Measurements from ENCODE around the gene PIGB.

Gene PIGB

DNA sequence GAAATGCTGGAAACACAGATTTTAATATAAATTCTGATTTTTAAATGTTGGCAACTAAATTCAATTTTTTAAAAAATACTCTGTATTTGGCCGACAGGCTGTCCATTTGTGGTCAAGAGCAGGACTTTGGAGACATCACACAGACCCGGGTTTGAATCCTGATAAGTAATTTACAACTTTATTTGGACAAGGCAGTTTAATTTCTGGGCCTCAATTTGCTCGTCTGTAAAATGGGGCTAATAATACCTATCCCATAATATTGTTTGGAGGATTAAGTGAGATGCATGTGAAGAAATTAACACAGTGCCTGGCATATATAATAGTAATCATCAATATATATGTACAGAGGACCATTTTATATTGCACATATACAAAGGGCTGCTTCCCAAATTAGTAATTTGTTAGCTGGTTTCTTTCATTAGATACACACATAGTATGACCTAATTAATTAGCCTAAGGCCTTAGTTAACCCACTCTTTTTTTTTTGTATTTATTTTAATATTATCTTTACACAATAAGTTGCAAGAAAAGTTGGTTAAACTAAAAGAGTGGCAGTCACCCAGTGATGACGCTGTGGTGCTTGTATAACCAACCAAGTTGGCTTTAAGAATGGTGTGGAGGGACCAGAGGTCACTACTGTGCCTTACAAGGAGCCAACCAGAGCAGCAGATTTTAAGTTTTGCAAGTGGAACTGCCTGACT lies 665 bp downstream of the PIGB start:
- in situ Hi-C loops (cut with MboI; ENCODE audit: low pct_unique_long_range_greater_than_20kb, low sequenced_read_pairs, unreplicated experiment): no loop called here
- peak; percentile 57 for DNase-seq (ENCODE audit: low spot score)
- TF ChIP-seq, protein P1, sequence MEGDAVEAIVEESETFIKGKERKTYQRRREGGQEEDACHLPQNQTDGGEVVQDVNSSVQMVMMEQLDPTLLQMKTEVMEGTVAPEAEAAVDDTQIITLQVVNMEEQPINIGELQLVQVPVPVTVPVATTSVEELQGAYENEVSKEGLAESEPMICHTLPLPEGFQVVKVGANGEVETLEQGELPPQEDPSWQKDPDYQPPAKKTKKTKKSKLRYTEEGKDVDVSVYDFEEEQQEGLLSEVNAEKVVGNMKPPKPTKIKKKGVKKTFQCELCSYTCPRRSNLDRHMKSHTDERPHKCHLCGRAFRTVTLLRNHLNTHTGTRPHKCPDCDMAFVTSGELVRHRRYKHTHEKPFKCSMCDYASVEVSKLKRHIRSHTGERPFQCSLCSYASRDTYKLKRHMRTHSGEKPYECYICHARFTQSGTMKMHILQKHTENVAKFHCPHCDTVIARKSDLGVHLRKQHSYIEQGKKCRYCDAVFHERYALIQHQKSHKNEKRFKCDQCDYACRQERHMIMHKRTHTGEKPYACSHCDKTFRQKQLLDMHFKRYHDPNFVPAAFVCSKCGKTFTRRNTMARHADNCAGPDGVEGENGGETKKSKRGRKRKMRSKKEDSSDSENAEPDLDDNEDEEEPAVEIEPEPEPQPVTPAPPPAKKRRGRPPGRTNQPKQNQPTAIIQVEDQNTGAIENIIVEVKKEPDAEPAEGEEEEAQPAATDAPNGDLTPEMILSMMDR (IDR thresholded peaks at IDR 0.05; ENCODE audit: extremely low read depth, insufficient read depth, missing control alignments): no peak

DNA sequence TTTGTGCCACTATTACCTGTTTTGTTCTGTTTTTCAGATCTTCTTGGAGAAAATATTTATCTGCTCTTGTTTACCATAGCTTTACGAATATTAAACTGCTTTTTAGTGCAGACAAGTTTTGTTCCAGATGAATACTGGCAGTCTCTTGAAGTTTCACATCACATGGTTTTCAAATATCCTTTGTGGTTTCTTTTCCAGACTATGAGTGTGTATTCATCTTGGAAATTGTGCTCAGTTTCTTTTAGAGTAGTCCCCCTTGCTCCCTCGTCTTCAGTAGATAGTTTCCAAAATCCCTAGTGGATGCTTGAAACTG lies 1.2 kb downstream of the PIGB start:
- no peak for DNase-seq (ENCODE audit: low spot score)
- in situ Hi-C loops (cut with MboI; ENCODE audit: low pct_unique_long_range_greater_than_20kb, low sequenced_read_pairs, unreplicated experiment): no loop called here
- TF ChIP-seq, protein P1 (IDR thresholded peaks at IDR 0.05; ENCODE audit: extremely low read depth, insufficient read depth, missing control alignments): no peak

DNA sequence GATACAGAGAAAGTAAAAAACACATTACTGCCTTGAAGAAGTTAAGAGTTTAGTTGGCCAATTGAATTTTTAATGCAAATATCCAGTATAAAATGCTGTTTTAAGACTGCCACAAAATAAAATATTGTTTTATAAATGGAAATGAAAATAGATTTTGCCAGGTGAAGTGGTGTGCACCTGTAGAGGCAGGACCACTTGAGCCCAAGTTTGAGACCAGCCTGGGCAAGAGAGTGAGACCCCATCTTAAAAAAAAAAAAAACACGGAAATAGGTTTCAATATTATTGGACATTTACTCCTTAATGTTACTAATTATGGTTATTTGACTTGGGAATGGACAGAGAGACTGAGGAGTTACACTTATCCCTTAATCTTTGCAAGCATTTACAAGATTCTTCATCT lies 1.9 kb downstream of the PIGB start:
- TF ChIP-seq, protein P1 (IDR thresholded peaks at IDR 0.05; ENCODE audit: extremely low read depth, insufficient read depth, missing control alignments): no peak
- in situ Hi-C loops (cut with MboI; ENCODE audit: low pct_unique_long_range_greater_than_20kb, low sequenced_read_pairs, unreplicated experiment): no loop called here
- DNase-seq (ENCODE audit: low spot score): no peak

- TF ChIP-seq, protein P1 (IDR thresholded peaks at IDR 0.05; ENCODE audit: extremely low read depth, insufficient read depth, missing control alignments): no peak
- DNase-seq (ENCODE audit: low spot score): no peak
- in situ Hi-C loops (cut with MboI; ENCODE audit: low pct_unique_long_range_greater_than_20kb, low sequenced_read_pairs, unreplicated experiment): no loop called here
Observed at GRCh38 chr15:55322467-55322866, 3.4 kb downstream of the PIGB start.

GRCh38 chr15:55327387-55327786 lies 8.4 kb downstream of the PIGB start:
- TF ChIP-seq, protein P1 (IDR thresholded peaks at IDR 0.05; ENCODE audit: extremely low read depth, insufficient read depth, missing control alignments): no peak
- no peak for DNase-seq (ENCODE audit: low spot score)
- in situ Hi-C loops (cut with MboI; ENCODE audit: low pct_unique_long_range_greater_than_20kb, low sequenced_read_pairs, unreplicated experiment): no loop called here

DNA sequence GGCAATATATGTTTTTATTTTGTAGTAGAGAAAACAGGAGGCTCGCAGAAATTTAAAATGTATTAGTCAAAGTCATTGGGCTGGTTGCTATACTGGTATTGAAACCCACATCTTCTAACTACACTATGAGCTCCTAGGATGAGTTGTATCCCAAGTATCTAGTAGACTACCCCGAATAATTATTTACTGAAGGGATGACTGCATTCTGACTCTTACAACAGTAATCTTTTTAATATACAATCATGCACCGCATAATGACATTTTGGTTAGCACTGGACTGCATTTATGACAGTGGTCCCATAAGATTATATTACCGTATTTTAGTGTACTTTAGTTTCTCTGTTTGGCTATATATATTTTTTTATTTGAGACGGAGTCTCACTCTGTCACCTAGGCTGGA lies 15.3 kb downstream of the PIGB start:
- in situ Hi-C loops (cut with MboI; ENCODE audit: low pct_unique_long_range_greater_than_20kb, low sequenced_read_pairs, unreplicated experiment): no loop called here
- no peak for DNase-seq (ENCODE audit: low spot score)
- TF ChIP-seq, protein P1 (IDR thresholded peaks at IDR 0.05; ENCODE audit: extremely low read depth, insufficient read depth, missing control alignments): no peak

All from GM13977 (cell line).